LNCAP (cell line): ENCODE data around the gene ACTL7A.
A peak's percentile ranks its signal among the peaks of the same experiment; 100 is the strongest.

Experiments used
- CTCF ChIP-seq: fragments of 450-650 bp; IDR thresholded peaks from 2 replicates; pipeline ENCODE4 v1.5.1; 2017; ENCODE audit warnings: mild to moderate bottlenecking

Gene ACTL7A

GRCh38 chr9:108861997-108862396, at the start of gene ACTL7A:
ACTL7A (plus strand) TSS chr9:108862266; CDS start chr9:108862323, 57 bp downstream.
- no peak for TF ChIP-seq CTCF

- no peak for TF ChIP-seq CTCF
Measured at GRCh38 chr9:108812396-108813025, 49.6 kb upstream of the ACTL7A start.

- TF ChIP-seq CTCF, result peak; percentile 74
Measured at GRCh38 chr9:108813951-108814601, 48.0 kb upstream of the ACTL7A start.

GRCh38 chr9:108815156-108815555, 46.9 kb upstream of the ACTL7A start:
- no peak for TF ChIP-seq CTCF

GRCh38 chr9:108816037-108816436, 46.0 kb upstream of the ACTL7A start:
- no peak for TF ChIP-seq CTCF

GRCh38 chr9:108823829-108824228, 38.2 kb upstream of the ACTL7A start:
- no peak for TF ChIP-seq CTCF

GRCh38 chr9:108830272-108830671, 31.8 kb upstream of the ACTL7A start:
- TF ChIP-seq CTCF, result no peak
